SK-N-SH treated with all-trans-retinoic acid at 6 μM for 48 hours (cell line): Measurements from ENCODE around the gene RASGEF1C.

ENCODE experiments used
- ARNTL ChIP-seq: fragments of 450-650 bp; formaldehyde crosslinking; IDR thresholded peaks from 2 replicates; pipeline ENCODE4 v1.5.0; 2020; ENCODE audit warnings: low read depth, mild to moderate bottlenecking, moderate library complexity, borderline replicate concordance
- BACH2 ChIP-seq: fragments of 250-450 bp; sonication (Bioruptor Pico); IDR thresholded peaks from 2 replicates; pipeline ENCODE4 v1.9.0; 2021; ENCODE audit warnings: mild to moderate bottlenecking, borderline replicate concordance
- CSDC2 ChIP-seq: fragments of 250-450 bp; sonication (Bioruptor Pico); IDR thresholded peaks from 2 replicates; pipeline ENCODE4 v1.5.0; 2020; ENCODE audit warnings: mild to moderate bottlenecking, moderate library complexity
- CSRNP3 ChIP-seq: fragments of 250-450 bp; sonication (Bioruptor Pico); IDR thresholded peaks from 2 replicates; pipeline ENCODE4 v1.5.1; 2021; ENCODE audit warnings: mild to moderate bottlenecking, moderate library complexity
- PATZ1 ChIP-seq: fragments of 250-450 bp; sonication (Bioruptor Pico); IDR thresholded peaks from 2 replicates; pipeline ENCODE4 v1.8.0; 2020; ENCODE audit warnings: mild to moderate bottlenecking, moderate library complexity, borderline replicate concordance
- SNAI2 ChIP-seq: fragments of 250-450 bp; sonication (Bioruptor Pico); IDR thresholded peaks from 2 replicates; pipeline ENCODE4 v1.5.0; 2020; ENCODE audit warnings: mild to moderate bottlenecking, moderate library complexity
- TOX ChIP-seq: fragments of 250-450 bp; sonication (Bioruptor Pico); IDR thresholded peaks from 2 replicates; pipeline ENCODE4 v1.8.0; 2021; ENCODE audit warnings: mild to moderate bottlenecking, moderate library complexity, borderline replicate concordance
- ZFP30 ChIP-seq: fragments of 450-650 bp; formaldehyde crosslinking; IDR thresholded peaks from 2 replicates; pipeline ENCODE4 v1.5.0; 2022; ENCODE audit warnings: mild to moderate bottlenecking, moderate library complexity
- ZNF565 ChIP-seq: fragments of 450-650 bp; formaldehyde crosslinking; conservative IDR thresholded peaks from 2 replicates; pipeline ENCODE4 v1.5.0; 2020; ENCODE audit warnings: low read depth, mild to moderate bottlenecking, moderate library complexity
- ZNF70 ChIP-seq: fragments of 450-650 bp; formaldehyde crosslinking; IDR thresholded peaks from 2 replicates; pipeline ENCODE4 v1.5.0; 2020; ENCODE audit warnings: mild to moderate bottlenecking, moderate library complexity
- ZNF8 ChIP-seq: fragments of 450-650 bp; formaldehyde crosslinking; IDR thresholded peaks from 2 replicates; pipeline ENCODE4 v1.5.0; 2020; ENCODE audit warnings: mild to moderate bottlenecking, moderate library complexity
- TF ChIP-seq, protein P1 (sequence below): fragments of 250-450 bp; sonication (Bioruptor Pico); IDR thresholded peaks from 2 replicates; pipeline ENCODE4 v1.5.0; 2020; ENCODE audit warnings: mild to moderate bottlenecking, moderate library complexity

- TF ChIP-seq, protein P1, sequence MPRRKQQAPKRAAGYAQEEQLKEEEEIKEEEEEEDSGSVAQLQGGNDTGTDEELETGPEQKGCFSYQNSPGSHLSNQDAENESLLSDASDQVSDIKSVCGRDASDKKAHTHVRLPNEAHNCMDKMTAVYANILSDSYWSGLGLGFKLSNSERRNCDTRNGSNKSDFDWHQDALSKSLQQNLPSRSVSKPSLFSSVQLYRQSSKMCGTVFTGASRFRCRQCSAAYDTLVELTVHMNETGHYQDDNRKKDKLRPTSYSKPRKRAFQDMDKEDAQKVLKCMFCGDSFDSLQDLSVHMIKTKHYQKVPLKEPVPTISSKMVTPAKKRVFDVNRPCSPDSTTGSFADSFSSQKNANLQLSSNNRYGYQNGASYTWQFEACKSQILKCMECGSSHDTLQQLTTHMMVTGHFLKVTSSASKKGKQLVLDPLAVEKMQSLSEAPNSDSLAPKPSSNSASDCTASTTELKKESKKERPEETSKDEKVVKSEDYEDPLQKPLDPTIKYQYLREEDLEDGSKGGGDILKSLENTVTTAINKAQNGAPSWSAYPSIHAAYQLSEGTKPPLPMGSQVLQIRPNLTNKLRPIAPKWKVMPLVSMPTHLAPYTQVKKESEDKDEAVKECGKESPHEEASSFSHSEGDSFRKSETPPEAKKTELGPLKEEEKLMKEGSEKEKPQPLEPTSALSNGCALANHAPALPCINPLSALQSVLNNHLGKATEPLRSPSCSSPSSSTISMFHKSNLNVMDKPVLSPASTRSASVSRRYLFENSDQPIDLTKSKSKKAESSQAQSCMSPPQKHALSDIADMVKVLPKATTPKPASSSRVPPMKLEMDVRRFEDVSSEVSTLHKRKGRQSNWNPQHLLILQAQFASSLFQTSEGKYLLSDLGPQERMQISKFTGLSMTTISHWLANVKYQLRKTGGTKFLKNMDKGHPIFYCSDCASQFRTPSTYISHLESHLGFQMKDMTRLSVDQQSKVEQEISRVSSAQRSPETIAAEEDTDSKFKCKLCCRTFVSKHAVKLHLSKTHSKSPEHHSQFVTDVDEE (CRISPR knock-in tag) = no peak
- TF ChIP-seq PATZ1 (CRISPR knock-in tag) (no peak), ZNF565 (CRISPR knock-in tag) (no peak), ZNF70 (CRISPR knock-in tag) (no peak), CSDC2 (CRISPR knock-in tag) (no peak), BACH2 (CRISPR knock-in tag) (no peak), CSRNP3 (no peak), ARNTL (CRISPR knock-in tag) (no peak), ZFP30 (CRISPR knock-in tag) (no peak), TOX (CRISPR knock-in tag) (no peak), SNAI2 (CRISPR knock-in tag) (no peak), ZNF8 (no peak)
Measured at GRCh38 chr5:180191716-180192115, 17.3 kb downstream of the RASGEF1C start.
